Progenitor cell of endocrine pancreas (in vitro differentiated cells): ENCODE data around the gene ZNF544. TPM values are rescaled to one million over a fixed set of nuclear protein-coding genes. Genes with fewer than 3 reads are reported as not detected.
"Not testable (repeated sequence)": the region's sequence is repeated elsewhere in the genome, so short reads cannot be mapped to it uniquely, and the experiment has no call there.

Experiments used
- DNase-seq: peaks from one replicate; pipeline ENCODE4 v3.0.0; 2021; ENCODE audit warnings: low spot score; ENCODE audit not compliant: unreplicated experiment
- H3K27ac Mint-ChIP-seq: 2 replicates; pipeline ENCODE4 v1.8.0; 2021; ENCODE audit warnings: mild to moderate bottlenecking, moderate library complexity, mixed read lengths
- H3K27me3 Mint-ChIP-seq: 2 replicates; pipeline ENCODE4 v1.8.0; 2021; ENCODE audit warnings: mixed read lengths
- H3K36me3 Mint-ChIP-seq: 2 replicates; pipeline ENCODE4 v1.8.0; 2022; ENCODE audit warnings: mixed read lengths; ENCODE audit not compliant: insufficient read depth
- H3K4me1 Mint-ChIP-seq: 2 replicates; pipeline ENCODE4 v1.8.0; 2021; ENCODE audit warnings: low read depth, mixed read lengths
- H3K4me3 Mint-ChIP-seq: 2 replicates; pipeline ENCODE4 v1.8.0; 2021; ENCODE audit warnings: low read depth, mild to moderate bottlenecking, moderate library complexity, mixed read lengths
- H3K9me3 Mint-ChIP-seq: 2 replicates; pipeline ENCODE4 v1.8.0; 2021; ENCODE audit warnings: low read depth, mixed read lengths
- CTCF ChIP-seq: fragments of 200-600 bp; sonication (generic); IDR thresholded peaks from one replicate; pipeline ENCODE4 v1.5.0; 2021; ENCODE audit warnings: antibody characterized with exemption, mild to moderate bottlenecking; ENCODE audit not compliant: unreplicated experiment
- total RNA-seq: library from RNA; stranded (reverse); gene quantifications from 2 replicates; pipeline ENCODE4 v1.2.1, GENCODE V29; 2021

Gene ZNF544
- total RNA-seq, 1 donor from 2014 or later, result 61.0 TPM

- Mint-ChIP-seq H3K27me3 (no peaks in the 10 kb centered on the region), H3K4me1 (no peaks in the 10 kb centered on the region), H3K27ac (no peak overlapping the region), H3K4me3 (no peak overlapping the region), H3K36me3 (peaks cover 98% of the 10 kb centered on the region), H3K9me3 (peaks cover 55% of the 10 kb centered on the region)
- no peak for TF ChIP-seq CTCF
- DNase-seq, result no peak
Observed at GRCh38 chr19:58252102-58252685, 23.5 kb downstream of the ZNF544 start.

GRCh38 chr19:58258259-58258658 lies 29.5 kb downstream of the ZNF544 start:
- not testable (repeated sequence) for H3K4me1 Mint-ChIP-seq, H3K27me3 Mint-ChIP-seq, DNase-seq
- Mint-ChIP-seq H3K4me3 (peak overlapping the region; percentile 19), H3K27ac (peak overlapping the region; percentile 51), H3K9me3 (peaks cover 74% of the 10 kb centered on the region), H3K36me3 (peaks cover 96% of the 10 kb centered on the region)

DNA sequence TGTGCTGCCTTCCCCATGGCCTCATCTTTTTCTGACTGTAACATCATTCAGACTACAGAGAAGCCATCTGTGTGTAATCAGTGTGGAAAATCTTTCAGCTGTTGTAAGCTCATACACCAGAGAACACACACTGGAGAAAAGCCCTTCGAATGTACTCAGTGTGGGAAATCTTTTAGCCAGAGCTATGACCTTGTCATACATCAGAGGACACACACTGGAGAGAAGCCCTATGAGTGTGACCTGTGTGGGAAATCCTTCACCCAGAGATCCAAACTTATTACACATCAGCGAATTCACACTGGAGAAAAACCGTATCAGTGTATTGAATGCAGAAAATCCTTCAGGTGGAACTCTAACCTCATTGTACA lies 32.9 kb downstream of the ZNF544 start:
- H3K4me3 Mint-ChIP-seq, result no peak overlapping the region
- peaks cover 56% of the 10 kb centered on the region for H3K9me3 Mint-ChIP-seq
- no peak for TF ChIP-seq CTCF
- no peaks in the 10 kb centered on the region for H3K4me1 Mint-ChIP-seq
- peaks cover 88% of the 10 kb centered on the region for H3K36me3 Mint-ChIP-seq
- H3K27me3 Mint-ChIP-seq, result no peaks in the 10 kb centered on the region
- peak overlapping the region; percentile 93 for H3K27ac Mint-ChIP-seq
- no peak for DNase-seq

GRCh38 chr19:58261968-58262921 lies 33.5 kb downstream of the ZNF544 start:
- H3K27me3 Mint-ChIP-seq, result no peaks in the 10 kb centered on the region
- H3K27ac Mint-ChIP-seq, result peak overlapping the region; percentile 93
- H3K4me1 Mint-ChIP-seq, result no peaks in the 10 kb centered on the region
- H3K4me3 Mint-ChIP-seq, result no peak overlapping the region
- TF ChIP-seq CTCF, result no peak
- DNase-seq, result no peak
- peaks cover 87% of the 10 kb centered on the region for H3K36me3 Mint-ChIP-seq
- peaks cover 55% of the 10 kb centered on the region for H3K9me3 Mint-ChIP-seq

DNA sequence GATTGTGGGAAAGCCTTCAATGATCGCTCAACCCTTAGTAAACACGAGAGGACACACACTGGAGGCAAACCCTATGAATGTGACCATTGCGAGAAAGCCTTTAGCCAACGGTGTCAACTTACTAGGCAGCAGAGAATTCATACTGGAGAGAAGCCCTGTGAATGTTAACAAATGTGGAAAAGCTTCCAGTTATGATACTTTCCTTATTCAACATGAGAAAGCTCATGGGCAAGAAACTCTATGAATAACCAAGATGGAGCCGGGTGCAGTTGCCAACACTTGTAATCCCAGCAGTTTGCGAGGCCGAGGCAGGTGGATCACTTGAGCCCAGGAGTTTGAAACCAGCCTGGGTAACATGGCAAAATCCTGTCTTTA lies 34.2 kb downstream of the ZNF544 start:
- Mint-ChIP-seq H3K27me3 (no peaks in the 10 kb centered on the region), H3K27ac (peak overlapping the region; percentile 93), H3K4me3 (no peak overlapping the region), H3K36me3 (peaks cover 83% of the 10 kb centered on the region), H3K9me3 (peaks cover 48% of the 10 kb centered on the region), H3K4me1 (no peaks in the 10 kb centered on the region)
- no peak for TF ChIP-seq CTCF
- DNase-seq, result no peak
